ENCODE measurements around the gene DYRK1B.
"Not testable (repeated sequence)": the region's sequence is repeated elsewhere in the genome, so short reads cannot be mapped to it uniquely, and the experiment has no call there.

Gene DYRK1B

GRCh38 chr19:39833464-39834286 is at the start of gene DYRK1B:
DYRK1B (minus strand) TSS chr19:39834162; CDS start chr19:39831867, 2,295 bp downstream.
- DNase-seq = peak; percentile 98

GRCh38 chr19:39882645-39883044 is 48.7 kb upstream of the DYRK1B start:
- DNase-seq = not testable (repeated sequence)

- DNase-seq = not testable (repeated sequence)
Measured at GRCh38 chr19:39881495-39882110, 47.6 kb upstream of the DYRK1B start.

GRCh38 chr19:39880241-39880640 is 46.3 kb upstream of the DYRK1B start:
- DNase-seq = not testable (repeated sequence)

- DNase-seq = not testable (repeated sequence)
Measured at GRCh38 chr19:39879796-39880195, 45.8 kb upstream of the DYRK1B start.

GRCh38 chr19:39878866-39879265 is 44.9 kb upstream of the DYRK1B start:
- not testable (repeated sequence) for DNase-seq

GRCh38 chr19:39878398-39878797 is 44.4 kb upstream of the DYRK1B start:
- no peak for DNase-seq

- not testable (repeated sequence) for DNase-seq
Measured at GRCh38 chr19:39877982-39878381, 44.0 kb upstream of the DYRK1B start.

- DNase-seq = not testable (repeated sequence)
Measured at GRCh38 chr19:39877488-39877887, 43.5 kb upstream of the DYRK1B start.

GRCh38 chr19:39876486-39876885 is 42.5 kb upstream of the DYRK1B start:
- not testable (repeated sequence) for DNase-seq

GRCh38 chr19:39875401-39875864 is 41.5 kb upstream of the DYRK1B start:
- not testable (repeated sequence) for DNase-seq

- DNase-seq = no peak
Measured at GRCh38 chr19:39874404-39874803, 40.4 kb upstream of the DYRK1B start.

GRCh38 chr19:39873385-39873784 is 39.4 kb upstream of the DYRK1B start:
- DNase-seq = no peak

GRCh38 chr19:39871886-39872866 is 38.2 kb upstream of the DYRK1B start:
- no peak for DNase-seq

- DNase-seq = no peak
Measured at GRCh38 chr19:39871362-39871761, 37.4 kb upstream of the DYRK1B start.

- no peak for DNase-seq
Measured at GRCh38 chr19:39870171-39870971, 36.4 kb upstream of the DYRK1B start.

- no peak for DNase-seq
Measured at GRCh38 chr19:39867952-39868351, 34.0 kb upstream of the DYRK1B start.

- no peak for DNase-seq
Measured at GRCh38 chr19:39867133-39867532, 33.2 kb upstream of the DYRK1B start.

- DNase-seq = no peak
Measured at GRCh38 chr19:39865953-39866352, 32.0 kb upstream of the DYRK1B start.

- no peak for DNase-seq
Measured at GRCh38 chr19:39865186-39865585, 31.2 kb upstream of the DYRK1B start.

- no peak for DNase-seq
Measured at GRCh38 chr19:39864118-39864517, 30.2 kb upstream of the DYRK1B start.

GRCh38 chr19:39858541-39858940 is 24.6 kb upstream of the DYRK1B start:
- DNase-seq = no peak

Measured in activated CD4-positive, alpha-beta T cell treated with anti-CD3 and anti-CD28 coated beads, Interleukin-2, amount 50 U/mL, for 1 hour (primary cell).